GM18858 (cell line): ENCODE measurements around the gene ANKRD34B.
"Not testable (repeated sequence)": the region's sequence is repeated elsewhere in the genome, so short reads cannot be mapped to it uniquely, and the experiment has no call there.

Source experiments
- ATAC-seq: cut with Tn5 transposase; IDR thresholded peaks from one replicate; pipeline ENCODE4 v1.9.1; 2021; ENCODE audit not compliant: unreplicated experiment

Gene ANKRD34B

DNA sequence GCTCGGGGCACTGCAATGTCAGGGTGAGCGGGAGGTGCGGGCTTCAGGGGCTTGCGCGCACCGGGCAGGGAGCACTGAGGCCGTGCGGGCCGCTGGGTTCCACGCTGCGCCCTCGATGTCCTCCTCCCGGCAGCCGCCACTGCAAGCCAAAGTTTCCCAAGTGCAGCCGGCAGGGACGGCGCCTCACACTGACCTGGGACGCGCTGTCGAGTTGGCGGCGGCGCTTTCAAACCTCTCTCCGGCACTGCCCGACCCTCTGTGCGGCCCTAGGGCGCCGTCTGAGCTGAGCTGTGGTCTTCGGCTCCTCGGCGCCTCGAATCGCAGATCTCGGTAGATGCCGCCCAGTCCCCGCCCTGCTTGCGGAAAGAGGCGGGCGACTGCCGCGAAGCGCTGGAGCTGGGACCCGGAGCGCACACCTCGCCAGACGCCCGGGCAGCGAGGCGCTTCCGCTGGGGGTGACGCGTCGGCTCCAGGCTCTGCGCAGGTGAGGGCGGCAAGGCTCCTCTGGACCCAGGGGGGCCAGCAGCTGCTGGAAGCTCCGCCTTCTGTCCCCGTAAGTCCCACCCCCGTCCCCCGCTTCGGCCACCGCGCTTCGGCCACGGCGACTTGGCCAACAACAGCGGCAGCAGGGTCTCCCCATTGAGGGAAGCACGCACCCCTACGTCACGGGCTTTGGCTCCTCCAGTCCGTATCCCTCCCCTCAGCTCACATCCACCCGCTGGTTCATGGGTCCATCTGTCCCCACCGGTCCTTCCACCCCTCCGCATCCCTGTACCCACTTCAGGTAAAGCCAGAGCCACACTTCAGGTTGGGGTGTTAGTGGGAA lies at the start of gene ANKRD34B:
Gene ANKRD34B (minus strand): TSS at position 320 of the 826 bp plus-strand sequence. CDS start 10,261 bp downstream, outside the sequence.
- no peak for ATAC-seq

DNA sequence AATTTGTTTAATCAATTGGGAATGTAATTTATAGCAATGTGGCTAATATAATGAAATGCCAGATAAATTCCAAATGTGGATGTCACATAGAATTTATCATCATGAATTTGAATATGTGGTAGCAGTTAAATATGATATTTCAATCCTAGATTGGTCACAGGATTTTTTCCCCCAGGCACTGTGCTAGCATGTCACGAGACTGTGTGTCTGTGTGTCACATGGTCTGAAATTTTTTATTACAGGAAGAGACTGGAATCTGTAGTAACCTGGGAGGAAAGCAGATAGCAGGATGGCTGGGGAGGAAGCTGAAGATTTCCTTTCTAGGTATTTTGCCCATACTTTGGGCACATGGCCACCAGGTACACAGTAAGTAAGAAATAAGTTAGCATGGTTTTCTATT lies 49.0 kb upstream of the ANKRD34B start:
- no peak for ATAC-seq

DNA sequence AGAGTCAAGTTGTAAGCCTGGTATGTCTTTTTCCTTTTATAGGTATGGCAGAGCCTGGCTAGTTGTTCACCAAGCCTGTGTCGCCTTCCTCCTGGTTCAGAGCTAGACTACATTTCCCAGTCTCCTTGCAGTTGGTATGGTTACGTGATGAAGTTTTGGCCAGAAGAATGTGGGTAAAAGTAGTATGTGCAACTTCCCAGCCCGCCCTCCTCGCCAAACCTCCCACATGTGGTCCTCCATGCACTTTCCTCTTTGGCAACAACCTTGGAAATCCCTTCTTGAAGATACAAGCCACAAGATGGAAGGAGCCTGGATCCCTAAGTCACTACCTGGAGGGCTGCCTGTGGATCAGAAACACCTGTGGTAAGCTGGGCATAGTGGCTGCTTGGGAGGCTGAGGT lies 48.4 kb upstream of the ANKRD34B start:
- ATAC-seq = no peak

DNA sequence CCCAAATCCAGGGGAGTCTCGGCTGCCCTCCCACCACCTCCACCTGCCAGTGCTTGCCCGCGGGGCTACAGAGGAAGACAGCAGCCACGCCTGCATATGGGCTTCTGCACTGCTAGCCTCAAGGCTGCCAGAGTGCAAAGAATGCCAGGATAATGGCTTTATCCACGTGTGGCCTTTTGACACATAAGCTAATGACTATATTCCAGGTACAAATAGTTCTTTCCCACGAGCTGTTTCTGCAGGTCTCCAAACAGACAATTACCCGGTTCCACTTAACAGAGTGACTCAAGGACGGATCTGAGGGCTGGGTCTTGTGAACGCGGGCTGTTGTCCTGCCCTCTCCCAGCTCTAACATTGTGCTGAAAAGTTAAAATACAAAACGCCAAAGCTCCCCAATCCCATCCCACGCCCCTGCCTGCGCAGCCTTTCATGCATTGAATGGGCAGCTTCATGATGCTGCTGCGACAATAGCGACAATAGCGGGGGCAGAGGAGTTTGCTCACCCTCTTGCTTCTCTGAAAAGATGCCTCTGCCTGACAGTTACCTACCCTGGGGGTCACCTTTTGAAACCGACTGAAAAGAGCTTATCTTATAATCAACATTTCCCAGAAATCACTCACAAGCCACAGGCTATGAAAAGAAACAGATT lies 45.3 kb upstream of the ANKRD34B start:
- no peak for ATAC-seq

DNA sequence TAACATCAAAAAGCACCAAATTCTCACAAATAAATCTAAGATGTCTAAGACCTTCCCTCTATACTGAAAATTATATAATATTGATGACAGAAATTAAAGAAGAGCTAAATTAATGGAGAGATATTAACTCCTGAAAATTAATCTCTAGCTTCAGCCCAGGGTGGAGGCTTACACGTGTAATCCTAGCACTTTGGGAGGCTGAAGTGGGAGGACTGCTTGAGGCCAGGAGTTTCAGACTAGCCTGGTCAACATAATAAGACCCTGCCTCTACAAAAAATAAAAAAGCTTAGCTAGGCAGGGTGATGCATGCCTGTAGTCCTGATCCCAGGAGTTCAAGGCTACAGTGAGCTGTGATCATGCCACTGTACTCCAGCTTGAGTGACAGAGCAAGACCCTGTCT lies 39.6 kb upstream of the ANKRD34B start:
- ATAC-seq = no peak

DNA sequence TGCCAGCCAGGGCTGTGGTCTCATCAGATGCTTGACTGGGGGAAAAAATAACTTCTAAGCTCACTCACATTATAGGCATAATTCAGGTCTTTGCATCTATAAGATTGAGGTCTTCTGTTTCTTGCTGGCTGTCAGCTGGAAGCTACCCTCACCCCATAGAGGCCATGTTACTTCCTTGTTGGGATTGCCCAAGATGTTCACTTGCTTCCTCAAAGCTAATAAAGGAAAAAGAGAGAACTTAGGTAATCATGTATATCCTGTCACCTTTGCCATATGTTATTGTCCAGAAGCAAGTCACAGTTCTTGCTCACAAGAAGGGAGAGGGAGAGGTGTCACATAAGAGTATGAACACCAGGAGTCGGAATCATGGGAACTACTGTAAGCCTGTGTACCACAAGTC lies 38.7 kb upstream of the ANKRD34B start:
- ATAC-seq = no peak

DNA sequence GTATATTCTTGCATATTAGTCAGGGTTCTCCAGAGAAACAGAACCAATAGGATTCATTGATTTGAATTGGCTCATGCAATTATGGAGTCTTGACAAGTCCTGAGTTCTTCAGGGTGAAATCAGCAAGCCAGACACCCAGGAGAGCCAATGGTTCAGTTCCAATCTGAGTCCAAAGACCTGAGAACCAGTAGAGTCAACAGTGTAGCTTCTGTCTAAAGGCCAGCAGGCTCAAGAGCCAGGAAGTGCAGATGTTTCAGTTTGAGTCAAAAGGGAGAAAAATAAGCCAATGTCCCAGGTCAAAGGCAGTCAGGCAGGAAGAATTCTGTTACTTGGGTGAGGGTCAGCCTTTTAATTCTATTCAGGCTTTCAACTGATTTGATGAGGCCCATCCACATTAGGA lies 37.8 kb upstream of the ANKRD34B start:
- no peak for ATAC-seq

DNA sequence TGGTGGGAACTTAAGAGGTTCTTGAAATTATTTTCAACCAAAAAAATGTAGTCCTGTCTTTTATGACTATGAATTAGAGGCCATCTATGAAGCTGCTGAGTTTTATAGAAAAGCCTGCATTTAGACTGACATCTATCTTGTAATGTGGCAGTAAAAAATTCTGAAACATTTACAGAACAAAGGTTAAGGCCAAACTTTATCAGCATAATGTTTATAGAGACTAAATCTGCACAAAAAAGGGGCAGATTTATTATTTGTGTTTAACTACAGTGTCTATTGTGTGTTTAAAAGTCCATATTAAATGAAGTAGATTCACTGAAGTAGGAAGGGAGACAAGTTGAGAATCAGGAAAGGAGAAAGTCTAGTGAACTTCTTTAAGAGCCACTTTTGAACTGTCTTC lies 37.3 kb upstream of the ANKRD34B start:
- ATAC-seq = no peak

DNA sequence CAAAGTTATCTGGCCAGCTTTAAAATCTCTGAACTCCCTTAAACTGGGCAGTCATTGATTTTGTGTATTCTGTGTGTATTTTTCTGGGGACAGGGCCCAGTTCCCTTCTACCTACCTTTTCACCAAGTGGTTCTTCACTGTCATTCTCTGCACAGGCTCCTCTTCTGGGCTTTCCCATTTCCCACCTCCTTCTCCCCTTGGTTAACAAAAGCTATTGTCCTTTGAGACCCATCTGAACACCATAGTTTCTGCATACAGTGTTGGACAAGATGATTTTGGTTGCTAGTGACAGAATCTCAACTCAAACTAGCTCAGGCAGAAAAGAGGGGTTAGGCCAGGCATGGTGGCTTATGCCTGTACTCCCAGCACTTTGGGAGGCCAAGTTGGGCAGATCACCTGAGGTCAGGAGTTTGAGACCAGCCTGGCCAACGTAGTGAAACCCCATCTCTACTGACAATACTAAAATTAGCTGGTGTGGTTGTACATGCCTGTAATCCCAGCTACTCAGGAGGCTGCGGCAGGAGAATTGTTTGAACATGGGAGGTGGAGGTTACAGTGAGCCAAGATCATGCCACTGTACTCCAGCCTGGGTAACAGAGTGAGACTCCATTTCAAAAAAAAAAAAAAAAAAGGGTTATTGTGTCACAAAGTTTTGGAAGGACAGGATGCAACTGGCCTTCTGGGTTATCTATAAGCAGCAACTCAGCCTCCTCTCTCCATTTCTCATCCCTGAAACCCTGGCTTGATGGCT lies 31.0 kb upstream of the ANKRD34B start:
- ATAC-seq = no peak

DNA sequence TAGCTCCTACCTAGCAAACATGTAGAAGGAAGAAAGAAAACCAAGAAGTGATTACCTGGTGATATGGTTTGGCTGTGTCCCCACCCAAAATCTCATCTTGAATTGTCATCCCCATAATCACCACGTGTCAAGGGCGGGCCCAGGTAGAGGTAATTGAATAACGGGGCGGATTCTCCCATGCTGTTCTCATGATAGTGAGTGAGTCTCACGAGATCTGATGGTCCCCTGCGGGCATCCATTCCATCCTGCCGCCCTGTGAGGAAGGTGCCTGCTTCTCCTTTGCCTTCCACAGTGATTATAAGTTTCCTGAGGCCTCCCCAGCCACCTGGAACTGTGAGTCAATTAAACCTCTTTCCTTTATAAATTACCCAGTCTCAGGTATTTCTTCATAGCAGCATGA lies 27.4 kb upstream of the ANKRD34B start:
- ATAC-seq = no peak

DNA sequence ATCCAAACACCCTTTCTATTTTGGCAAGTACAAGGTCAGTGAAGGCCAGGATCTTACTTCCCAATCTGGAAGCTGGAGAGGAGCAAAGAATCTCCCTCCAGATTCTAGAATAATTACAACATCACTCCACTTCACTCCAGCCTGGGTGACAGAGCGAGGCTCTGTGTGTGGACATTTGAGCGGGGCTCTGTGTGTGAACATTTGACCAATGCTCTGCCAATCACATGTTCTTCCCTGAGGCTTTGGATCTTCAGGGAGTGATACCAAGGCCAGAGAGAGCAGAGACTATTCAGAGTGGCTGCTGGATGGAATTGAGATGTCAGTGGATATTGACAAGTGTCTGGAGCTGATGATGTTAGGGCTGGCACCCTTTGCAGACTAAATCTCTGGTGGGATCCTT lies 24.7 kb upstream of the ANKRD34B start:
- ATAC-seq = no peak

DNA sequence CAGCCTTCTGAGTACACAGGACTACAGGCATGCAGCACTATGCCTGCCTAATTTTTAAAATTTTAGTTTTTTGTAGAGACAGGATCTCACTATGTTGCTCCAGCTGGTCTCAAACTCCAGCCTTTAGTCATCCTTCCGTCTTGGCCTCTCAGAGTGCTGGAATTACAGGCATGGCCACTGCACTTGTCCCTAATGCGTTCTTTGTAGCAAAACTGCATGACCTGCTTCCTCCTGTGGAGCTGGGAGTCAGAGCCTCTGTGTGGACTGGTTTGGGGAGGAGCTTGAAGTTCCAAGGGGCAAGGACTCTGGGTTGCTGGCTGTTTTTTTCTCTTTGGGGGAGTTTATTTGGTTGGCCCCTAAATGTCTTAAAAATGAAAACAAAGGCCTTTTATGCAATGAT lies 22.7 kb upstream of the ANKRD34B start:
- ATAC-seq = no peak

DNA sequence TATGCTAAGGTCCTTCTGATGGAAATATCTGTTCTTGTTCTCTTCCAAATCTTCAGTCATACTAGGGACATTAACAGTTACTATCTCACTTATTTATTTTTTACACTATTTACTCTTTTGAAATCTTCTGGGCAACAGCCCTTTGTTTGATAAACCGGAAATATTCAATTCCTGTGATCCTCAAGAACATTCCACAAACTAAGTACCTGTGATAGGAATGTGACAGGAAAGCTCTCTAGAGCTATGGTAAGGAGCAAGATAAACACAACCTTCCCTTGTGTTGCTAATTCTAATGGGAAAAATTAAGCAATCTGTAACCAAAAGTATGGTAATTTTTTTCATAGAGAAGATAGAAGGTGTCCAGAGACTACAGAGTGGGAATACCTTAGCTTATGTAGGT lies 22.0 kb upstream of the ANKRD34B start:
- ATAC-seq = no peak

DNA sequence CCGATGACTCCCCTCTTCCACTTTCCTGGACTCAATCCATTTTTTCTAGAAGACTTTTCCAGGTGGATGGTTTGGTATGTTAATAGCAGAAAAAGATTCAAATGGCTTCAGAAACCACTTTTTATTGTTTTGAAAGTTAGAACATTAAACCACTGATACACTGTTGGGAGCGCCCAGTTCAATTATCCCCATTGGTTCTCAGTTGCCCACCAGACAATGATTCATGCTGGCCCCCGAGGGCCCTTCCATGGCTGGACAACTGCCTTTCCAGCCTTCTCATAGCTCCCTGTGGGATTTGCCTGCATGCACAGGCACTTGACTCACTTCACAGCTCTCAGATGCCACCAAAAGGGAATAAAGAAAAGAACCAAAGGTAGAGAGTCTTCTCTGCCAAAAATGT lies 21.3 kb upstream of the ANKRD34B start:
- ATAC-seq = no peak

DNA sequence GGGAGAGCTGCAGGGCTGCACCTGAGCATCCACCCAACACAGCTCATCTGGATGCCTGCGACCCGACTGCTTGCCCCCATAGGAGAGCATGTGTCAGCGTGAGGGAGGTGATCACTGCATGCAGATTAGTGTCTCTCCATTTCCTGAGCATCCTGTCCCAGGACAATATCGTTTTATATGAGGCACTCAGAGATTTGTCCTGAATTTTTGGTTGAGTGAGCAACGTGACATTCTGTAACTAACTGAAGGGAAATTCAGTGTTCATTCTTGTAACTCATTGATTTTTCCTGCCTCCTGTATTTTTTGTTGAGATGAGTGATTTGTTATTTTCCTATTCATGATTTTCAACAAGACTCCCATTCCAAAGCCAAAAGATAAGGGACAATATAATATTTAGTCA lies 20.7 kb upstream of the ANKRD34B start:
- ATAC-seq = no peak

DNA sequence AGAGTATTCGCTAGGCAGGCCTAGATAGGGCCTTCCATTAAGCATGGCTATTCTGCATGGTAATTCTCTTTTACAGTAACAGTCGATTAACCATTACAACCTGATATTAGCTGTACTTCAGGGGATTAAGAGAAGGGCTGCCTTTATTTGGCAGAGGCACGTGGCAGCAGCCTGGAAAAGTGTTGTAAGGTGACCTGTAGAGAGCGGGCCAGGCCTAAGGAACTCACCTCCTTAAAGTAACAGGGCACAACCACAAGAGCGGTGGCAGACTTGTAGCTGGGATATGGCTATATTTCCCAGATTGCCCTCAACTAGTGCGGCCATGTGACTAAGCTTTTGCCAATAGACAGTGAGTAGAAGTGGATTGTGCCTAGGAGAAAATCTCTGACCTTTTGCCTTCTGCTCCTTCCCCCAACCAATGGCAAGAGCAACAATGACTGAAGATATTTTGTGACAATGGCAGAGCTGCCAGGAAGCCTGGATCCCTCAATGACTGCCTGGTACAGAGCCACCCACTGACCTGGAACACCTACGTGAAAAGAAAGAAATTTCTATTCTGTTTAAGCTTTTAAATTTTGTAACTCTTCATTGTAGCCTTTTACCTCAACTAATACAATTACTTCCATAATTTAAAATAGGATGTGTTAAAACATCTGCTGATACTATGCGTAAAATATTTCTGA lies 18.9 kb upstream of the ANKRD34B start:
- ATAC-seq = no peak

DNA sequence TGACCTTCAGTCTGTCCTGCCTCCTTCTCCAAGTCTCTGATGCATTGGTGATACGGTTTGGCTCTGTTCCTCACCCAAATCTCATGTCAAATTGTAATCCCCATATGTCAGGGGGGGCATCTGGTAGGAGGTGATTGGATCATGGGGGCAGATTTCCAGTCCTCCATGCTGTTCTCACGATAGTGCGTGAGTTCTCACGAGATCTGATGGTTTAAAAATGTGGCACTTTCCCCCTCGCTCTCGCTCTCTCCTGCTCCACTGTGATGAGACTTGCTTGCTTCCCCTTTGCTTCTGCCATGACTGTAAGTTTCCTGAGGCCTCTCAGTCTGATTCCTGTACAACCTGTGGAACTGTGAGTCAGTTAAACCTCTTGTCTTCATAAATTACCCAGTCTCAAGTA lies 14.7 kb upstream of the ANKRD34B start:
- no peak for ATAC-seq

DNA sequence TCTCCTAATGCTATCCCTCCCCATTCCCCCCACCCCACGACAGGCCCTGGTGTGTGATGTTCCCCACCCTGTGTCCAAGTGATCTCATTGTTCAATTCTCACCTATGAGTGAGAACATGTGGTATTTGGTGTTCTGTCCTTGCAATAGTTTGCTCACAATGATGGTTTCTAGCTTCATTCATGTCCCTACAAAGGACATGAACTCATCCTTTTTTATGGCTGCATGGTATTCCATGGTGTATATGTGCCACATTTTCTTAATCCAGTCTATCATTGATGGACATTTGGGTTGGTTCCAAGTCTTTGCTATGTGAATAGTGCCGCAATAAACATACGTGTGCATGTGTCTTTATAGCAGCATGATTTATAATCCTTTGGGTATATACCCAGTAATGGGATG lies 10.2 kb upstream of the ANKRD34B start:
- not testable (repeated sequence) for ATAC-seq

DNA sequence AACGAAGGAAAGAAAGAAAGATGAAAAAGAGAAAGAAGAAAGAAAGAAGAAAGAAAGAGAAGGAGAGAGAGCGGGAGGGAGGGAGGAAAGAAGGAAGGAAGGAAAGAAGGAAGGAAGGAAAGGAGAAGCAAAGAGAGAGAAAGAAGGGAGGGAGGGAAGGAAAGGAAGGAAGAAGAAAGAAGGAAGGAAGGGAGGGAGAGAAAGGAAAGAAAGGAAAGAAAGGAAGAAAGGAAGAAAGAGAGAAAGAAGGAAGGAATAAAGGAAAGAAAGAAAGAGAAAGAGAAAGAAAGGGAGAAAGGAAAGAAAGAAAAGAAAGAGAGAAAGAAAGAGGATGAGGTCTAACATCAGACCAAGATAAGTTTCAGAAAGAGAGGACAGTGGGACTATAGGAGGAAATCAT lies 9.0 kb upstream of the ANKRD34B start:
- ATAC-seq = no peak

DNA sequence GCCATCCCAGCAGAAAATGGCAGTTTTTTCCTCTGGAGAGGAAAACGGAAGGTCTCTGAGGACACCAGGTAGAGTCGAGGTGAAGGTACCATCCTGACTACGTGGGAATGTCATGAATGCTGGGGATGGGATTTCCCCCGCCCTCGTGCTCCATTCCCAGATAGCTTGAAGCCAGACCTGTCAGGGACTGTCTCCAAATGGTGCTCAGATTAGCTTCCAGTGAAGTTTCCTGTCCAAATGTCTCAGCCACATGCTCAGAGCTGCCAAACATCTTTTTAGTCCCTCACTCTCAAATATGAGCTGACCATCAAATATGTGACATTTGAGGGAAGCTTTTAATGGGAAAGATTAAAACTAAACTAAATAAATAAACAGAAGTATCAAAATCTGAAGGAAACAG lies 7.6 kb upstream of the ANKRD34B start:
- no peak for ATAC-seq

DNA sequence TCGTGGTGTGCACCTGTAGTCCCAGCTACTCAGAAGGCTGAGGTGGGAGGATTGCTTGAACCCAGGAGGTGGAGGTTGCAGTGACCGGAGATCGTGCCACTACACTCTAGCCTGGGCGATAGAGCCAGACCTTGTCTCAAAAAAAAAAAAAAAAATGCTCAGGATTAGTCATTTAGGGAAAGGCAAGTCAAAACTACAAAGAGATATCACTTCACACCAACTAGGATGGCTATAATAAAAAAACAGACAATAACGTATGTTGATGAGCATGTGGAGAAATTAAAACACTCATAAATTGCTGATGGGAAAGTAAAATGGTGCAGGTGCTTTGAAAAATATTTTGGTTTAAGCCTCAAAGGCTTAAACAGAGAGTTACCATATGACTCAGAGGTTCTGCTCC lies 6.3 kb upstream of the ANKRD34B start:
- ATAC-seq = no peak
